DND-41 (cell line): ENCODE measurements around the gene APBB2.

Experiments
- CTCF ChIP-seq: IDR thresholded peaks from 2 replicates; pipeline ENCODE4 v1.5.1; 2012; ENCODE audit warnings: borderline replicate concordance, low read length, moderate library complexity, mild to moderate bottlenecking; ENCODE audit not compliant: poor library complexity, severe bottlenecking; ENCODE audit errors: extremely low read depth
- EZH2 ChIP-seq: IDR thresholded peaks from 3 replicates; pipeline ENCODE4 v1.6.1; 2012; ENCODE audit warnings: borderline replicate concordance, low read depth, mild to moderate bottlenecking, moderate library complexity, low read length, inconsistent platforms; ENCODE audit not compliant: severe bottlenecking

- TF ChIP-seq CTCF (no peak), EZH2 (no peak)
These were observed 363.8 kb downstream of the APBB2 start for GRCh38 chr4:40850496-40850895.
